ENCODE results near the gene ZSWIM4. TPM values are rescaled to one million over a fixed set of nuclear protein-coding genes. Genes with fewer than 3 reads are reported as not detected.

ZSWIM4 gene
- total and polyA plus RNA-seq, 2 of the 13 experiments (the other 11 are each of a cell fraction or from before 2014, with no cell fraction given) = 0.33 to 0.86 TPM

DNA sequence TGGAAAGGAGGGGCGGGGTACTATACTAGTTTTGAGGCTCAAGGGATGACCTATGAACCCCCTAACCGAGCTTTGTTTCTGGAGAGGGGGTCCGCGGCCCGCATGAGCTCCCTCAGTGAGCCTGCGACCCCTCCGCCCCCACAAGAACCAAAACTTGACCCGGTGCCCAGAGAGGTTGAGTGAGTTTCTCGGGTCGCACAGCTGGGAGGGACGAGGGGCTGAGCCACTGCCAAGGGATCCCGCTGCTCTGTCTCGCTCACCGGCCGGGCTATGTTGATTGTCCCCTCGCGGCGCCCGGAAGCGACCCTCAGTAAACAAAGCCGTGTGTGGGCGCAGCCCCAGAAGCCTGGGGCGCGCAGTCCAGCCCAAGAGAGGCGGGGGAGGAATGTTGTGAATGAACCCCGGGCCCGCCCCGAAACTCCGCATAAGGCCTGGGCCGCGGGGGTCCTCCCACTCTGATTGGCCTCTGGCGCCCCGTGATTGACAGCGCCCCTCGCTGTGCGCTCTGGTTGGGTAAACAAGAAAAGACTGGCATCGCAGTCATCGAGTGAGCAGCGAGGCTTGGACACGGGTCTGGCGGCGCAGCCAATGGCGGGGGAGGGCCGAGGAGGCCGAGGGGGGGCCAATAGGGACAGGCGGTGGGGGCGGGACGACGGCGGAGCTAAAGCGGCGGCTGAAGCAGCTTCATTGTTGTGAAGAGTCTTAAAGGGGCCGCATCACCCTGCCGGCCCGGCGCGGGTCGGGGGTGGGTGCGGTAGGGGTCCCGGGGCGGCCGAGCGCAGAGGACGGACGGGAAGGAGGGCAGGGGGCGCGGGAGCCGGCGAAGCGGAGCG is at the start of gene ZSWIM4 (continued):
- TF ChIP-seq, protein P1, sequence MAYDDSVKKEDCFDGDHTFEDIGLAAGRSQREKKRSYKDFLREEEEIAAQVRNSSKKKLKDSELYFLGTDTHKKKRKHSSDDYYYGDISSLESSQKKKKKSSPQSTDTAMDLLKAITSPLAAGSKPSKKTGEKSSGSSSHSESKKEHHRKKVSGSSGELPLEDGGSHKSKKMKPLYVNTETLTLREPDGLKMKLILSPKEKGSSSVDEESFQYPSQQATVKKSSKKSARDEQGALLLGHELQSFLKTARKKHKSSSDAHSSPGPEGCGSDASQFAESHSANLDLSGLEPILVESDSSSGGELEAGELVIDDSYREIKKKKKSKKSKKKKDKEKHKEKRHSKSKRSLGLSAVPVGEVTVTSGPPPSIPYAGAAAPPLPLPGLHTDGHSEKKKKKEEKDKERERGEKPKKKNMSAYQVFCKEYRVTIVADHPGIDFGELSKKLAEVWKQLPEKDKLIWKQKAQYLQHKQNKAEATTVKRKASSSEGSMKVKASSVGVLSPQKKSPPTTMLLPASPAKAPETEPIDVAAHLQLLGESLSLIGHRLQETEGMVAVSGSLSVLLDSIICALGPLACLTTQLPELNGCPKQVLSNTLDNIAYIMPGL (CRISPR knock-in tag; IDR thresholded peaks at IDR 0.05; ENCODE audit: borderline replicate concordance in 1 of 2, low read depth in 1 of 2) = peak in 1 of 2 experiments; percentile 61; a peak in 2 of 4 replicates
- no peak for TF ChIP-seq ZNF264 (CRISPR knock-in tag; IDR thresholded peaks at IDR 0.05)
- TF ChIP-seq FOXK1 (CRISPR knock-in tag; IDR thresholded peaks at IDR 0.05; ENCODE audit: borderline replicate concordance, low read depth) = peak; percentile 91
- TF ChIP-seq NCOR1 (IDR thresholded peaks at IDR 0.05; ENCODE audit: borderline replicate concordance, low read length) = no peak
- no peak for TF ChIP-seq REXO4 (CRISPR knock-in tag; IDR thresholded peaks at IDR 0.05; ENCODE audit: borderline replicate concordance)
- no peak for TF ChIP-seq SMYD3 (CRISPR knock-in tag; IDR thresholded peaks at IDR 0.05)
- no peak for TF ChIP-seq ARID2 (CRISPR knock-in tag; IDR thresholded peaks at IDR 0.05; ENCODE audit: borderline replicate concordance)
- no peak for TF ChIP-seq PRMT3 (CRISPR knock-in tag; IDR thresholded peaks at IDR 0.05; ENCODE audit: borderline replicate concordance, low read depth)
- no peak for TF ChIP-seq BHLHE40 (IDR thresholded peaks at IDR 0.05; ENCODE audit: low read length)
- no peak for TF ChIP-seq KLF12 (CRISPR knock-in tag; IDR thresholded peaks at IDR 0.05; ENCODE audit: borderline replicate concordance)
- TF ChIP-seq, protein P2, sequence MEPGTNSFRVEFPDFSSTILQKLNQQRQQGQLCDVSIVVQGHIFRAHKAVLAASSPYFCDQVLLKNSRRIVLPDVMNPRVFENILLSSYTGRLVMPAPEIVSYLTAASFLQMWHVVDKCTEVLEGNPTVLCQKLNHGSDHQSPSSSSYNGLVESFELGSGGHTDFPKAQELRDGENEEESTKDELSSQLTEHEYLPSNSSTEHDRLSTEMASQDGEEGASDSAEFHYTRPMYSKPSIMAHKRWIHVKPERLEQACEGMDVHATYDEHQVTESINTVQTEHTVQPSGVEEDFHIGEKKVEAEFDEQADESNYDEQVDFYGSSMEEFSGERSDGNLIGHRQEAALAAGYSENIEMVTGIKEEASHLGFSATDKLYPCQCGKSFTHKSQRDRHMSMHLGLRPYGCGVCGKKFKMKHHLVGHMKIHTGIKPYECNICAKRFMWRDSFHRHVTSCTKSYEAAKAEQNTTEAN (CRISPR knock-in tag; conservative IDR thresholded peaks at IDR 0.05) = no peak
- TF ChIP-seq HIVEP1 (CRISPR knock-in tag; IDR thresholded peaks at IDR 0.05) = no peak
- TF ChIP-seq RNF2 (conservative IDR thresholded peaks at IDR 0.05; ENCODE audit: low read depth) = no peak
- TF ChIP-seq RBM22 (optimal IDR thresholded peaks at IDR 0.05; ENCODE audit: low read length) = no peak
